Melanocyte of skin (primary cell): ENCODE results near the gene TIMM23. TPM values are rescaled to one million over a fixed set of nuclear protein-coding genes. Genes with fewer than 3 reads are reported as not detected.

Experiments used
- small RNA-seq, 2 donors: library from RNA; depleted of rRNA; stranded (forward); fragments of <200 nt; gene quantifications; one replicate each; pipeline ENCODE3, GENCODE V24; 2012
- total RNA-seq, 2 donors: library from RNA; depleted of rRNA; stranded (reverse); fragments of >200 nt; gene quantifications; 2 replicates each; pipeline ENCODE4 v1.2.3, GENCODE V29; 2012

TIMM23 gene
- 10 to 100 TPM; 49.6 to 95.9 TPM for total RNA-seq

GRCh38 chr10:45972106-45972812 is at the start of gene TIMM23:
TSS of gene TIMM23 (plus strand) at chr10:45972489. CDS start at chr10:45972625, 136 bp downstream.

GRCh38 chr10:46030091-46030937 is 58.0 kb downstream of the TIMM23 start, which contains the start of gene NCOA4:
TSS of gene NCOA4 (minus strand) at chr10:46030623. CDS start at chr10:46016680, 13,943 bp downstream.

GRCh38 chr10:46046261-46046660 is 74.0 kb downstream of the TIMM23 start, which contains the start of gene MSMB:
TSS of gene MSMB (minus strand) at chr10:46046269. CDS start at chr10:46046237, 32 bp downstream.

Small RNA genes within 50 kb of the gene (small RNA-seq; reads per million reads assigned to genes)
- 0 reads per million in 2 donors for gene SNORA74C-1

Other genes starting within 250 kb of the TIMM23 start
- gene WASHC2C, start 245.2 kb upstream of the TIMM23 start, total RNA-seq, result 10 to 100 TPM; 23.3 to 36.1 TPM
- 1 to 10 TPM; 4.1 to 6.3 TPM for gene AGAP4, start 125.0 kb upstream of the TIMM23 start, total RNA-seq
- 100 to 1,000 TPM; 175 to 190 TPM for gene NCOA4, start 58.1 kb downstream of the TIMM23 start, total RNA-seq
- gene MSMB, start 73.8 kb downstream of the TIMM23 start, total RNA-seq, result not detected